ENCODE results near the gene AKT1S1.

The AKT1S1 gene

DNA sequence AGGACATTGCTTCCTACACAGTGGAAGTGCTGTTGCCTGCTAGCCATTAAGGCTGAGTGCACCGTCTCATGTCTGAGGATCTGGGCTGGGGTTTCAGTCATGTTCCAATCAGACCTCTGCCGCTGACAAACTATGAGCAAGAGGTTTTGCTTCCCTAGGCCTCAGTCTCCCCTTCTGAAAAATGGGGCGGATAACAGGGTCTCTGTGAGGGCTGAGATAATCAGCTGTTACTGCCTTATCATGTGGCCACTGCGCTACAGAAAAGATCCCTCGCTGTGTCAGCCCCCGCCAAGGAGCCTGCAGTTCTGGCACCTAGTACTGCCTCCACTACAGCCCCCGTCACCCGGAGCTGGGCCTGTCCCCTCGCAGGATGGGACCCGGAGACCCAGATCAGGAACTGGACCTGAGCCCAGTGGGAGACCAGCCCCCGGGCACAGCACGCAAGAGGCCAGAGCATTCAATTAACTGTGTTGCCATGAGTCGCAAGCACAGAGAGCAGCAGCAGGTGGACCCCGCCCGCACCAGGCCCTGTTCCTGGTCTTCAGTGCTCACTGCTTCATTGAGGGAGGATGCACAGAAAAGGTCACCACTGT, 6.8 kb downstream of the AKT1S1 start:
- no peak for DNase-seq (ENCODE audit: low spot score)
- Histone ChIP-seq H3K4me3 (peak overlapping the region; percentile 77), H3K27ac (peak overlapping the region; percentile 79 to 93)
- TF ChIP-seq, protein P1, sequence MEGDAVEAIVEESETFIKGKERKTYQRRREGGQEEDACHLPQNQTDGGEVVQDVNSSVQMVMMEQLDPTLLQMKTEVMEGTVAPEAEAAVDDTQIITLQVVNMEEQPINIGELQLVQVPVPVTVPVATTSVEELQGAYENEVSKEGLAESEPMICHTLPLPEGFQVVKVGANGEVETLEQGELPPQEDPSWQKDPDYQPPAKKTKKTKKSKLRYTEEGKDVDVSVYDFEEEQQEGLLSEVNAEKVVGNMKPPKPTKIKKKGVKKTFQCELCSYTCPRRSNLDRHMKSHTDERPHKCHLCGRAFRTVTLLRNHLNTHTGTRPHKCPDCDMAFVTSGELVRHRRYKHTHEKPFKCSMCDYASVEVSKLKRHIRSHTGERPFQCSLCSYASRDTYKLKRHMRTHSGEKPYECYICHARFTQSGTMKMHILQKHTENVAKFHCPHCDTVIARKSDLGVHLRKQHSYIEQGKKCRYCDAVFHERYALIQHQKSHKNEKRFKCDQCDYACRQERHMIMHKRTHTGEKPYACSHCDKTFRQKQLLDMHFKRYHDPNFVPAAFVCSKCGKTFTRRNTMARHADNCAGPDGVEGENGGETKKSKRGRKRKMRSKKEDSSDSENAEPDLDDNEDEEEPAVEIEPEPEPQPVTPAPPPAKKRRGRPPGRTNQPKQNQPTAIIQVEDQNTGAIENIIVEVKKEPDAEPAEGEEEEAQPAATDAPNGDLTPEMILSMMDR (IDR thresholded peaks at IDR 0.05) = no peak

GRCh38 chr19:49869484-49870308, 7.5 kb downstream of the AKT1S1 start:
- TF ChIP-seq, protein P1 (IDR thresholded peaks at IDR 0.05) = no peak
- peak overlapping the region; percentile 77 for H3K4me3 ChIP-seq

DNA sequence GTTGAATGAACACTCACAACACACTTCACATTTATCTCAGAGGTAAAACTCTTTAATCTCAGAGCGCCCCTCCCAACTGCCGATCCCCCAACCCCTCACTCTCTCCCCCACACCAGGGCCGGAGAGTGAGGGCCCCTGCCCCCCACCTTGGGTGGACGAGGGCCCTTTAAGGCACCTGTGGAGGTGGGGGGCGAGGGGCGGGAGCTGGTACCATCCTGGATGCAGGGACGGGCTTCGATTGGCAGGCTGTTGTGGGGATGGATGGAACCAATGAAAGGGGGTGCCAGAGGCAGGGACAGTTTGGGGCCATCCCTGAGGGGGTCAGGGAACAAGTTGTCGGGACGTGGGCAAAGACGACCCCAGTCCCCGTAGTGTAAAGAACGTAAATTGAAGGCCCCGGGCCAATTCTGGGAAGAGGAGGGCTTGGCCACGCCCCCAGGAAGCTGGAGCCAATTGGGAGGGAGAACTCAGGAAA, 8.1 kb downstream of the AKT1S1 start:
- TF ChIP-seq, protein P1 (IDR thresholded peaks at IDR 0.05) = no peak
- no peak for DNase-seq (ENCODE audit: low spot score)
- peak overlapping the region; percentile 78 to 96 for H3K27ac ChIP-seq

More at GRCh38 chr19:49869484-49870308, 7.5 kb downstream of the AKT1S1 start:
- peak overlapping the region; percentile 79 to 96 for H3K27ac ChIP-seq
- peak; percentile 99 for DNase-seq (ENCODE audit: low spot score)

GRCh38 chr19:49866933-49867782, 10.0 kb downstream of the AKT1S1 start, which contains the start of gene PNKP:
PNKP (minus strand) TSS chr19:49867576; CDS start chr19:49867204, 372 bp downstream.
- DNase-seq (ENCODE audit: low spot score) = peak; percentile 96
- H3K27ac ChIP-seq = peak within 1 kb of the TSS; percentile 83 to 96
- H3K4me3 ChIP-seq = peak within 1 kb of the TSS; percentile 88
- TF ChIP-seq, protein P1 (IDR thresholded peaks at IDR 0.05) = no peak

More for the DNA sequence above, 8.1 kb downstream of the AKT1S1 start:
- H3K4me3 ChIP-seq = peak overlapping the region; percentile 66

- peak overlapping the region; percentile 4 for H3K4me3 ChIP-seq
- DNase-seq (ENCODE audit: low spot score) = no peak
- TF ChIP-seq, protein P1 (IDR thresholded peaks at IDR 0.05) = no peak
- peak overlapping the region in 1 of 2 donors; percentile 56 for H3K27ac ChIP-seq
These were observed 12.3 kb downstream of the AKT1S1 start for GRCh38 chr19:49864890-49865289.

GRCh38 chr19:49863935-49864320, 13.2 kb downstream of the AKT1S1 start:
- Histone ChIP-seq H3K4me3 (no peak overlapping the region), H3K27ac (no peak overlapping the region)
- no peak for DNase-seq (ENCODE audit: low spot score)
- TF ChIP-seq, protein P1 (IDR thresholded peaks at IDR 0.05) = no peak
